ENCODE measurements around the gene JDP2. TPM values are rescaled to one million over a fixed set of nuclear protein-coding genes. Genes with fewer than 3 reads are reported as not detected.
A peak's percentile ranks its signal among the peaks of the same experiment; 100 is the strongest.

The JDP2 gene
- total RNA-seq, 1 experiment from 2014 or later, result 23.3 TPM

DNA sequence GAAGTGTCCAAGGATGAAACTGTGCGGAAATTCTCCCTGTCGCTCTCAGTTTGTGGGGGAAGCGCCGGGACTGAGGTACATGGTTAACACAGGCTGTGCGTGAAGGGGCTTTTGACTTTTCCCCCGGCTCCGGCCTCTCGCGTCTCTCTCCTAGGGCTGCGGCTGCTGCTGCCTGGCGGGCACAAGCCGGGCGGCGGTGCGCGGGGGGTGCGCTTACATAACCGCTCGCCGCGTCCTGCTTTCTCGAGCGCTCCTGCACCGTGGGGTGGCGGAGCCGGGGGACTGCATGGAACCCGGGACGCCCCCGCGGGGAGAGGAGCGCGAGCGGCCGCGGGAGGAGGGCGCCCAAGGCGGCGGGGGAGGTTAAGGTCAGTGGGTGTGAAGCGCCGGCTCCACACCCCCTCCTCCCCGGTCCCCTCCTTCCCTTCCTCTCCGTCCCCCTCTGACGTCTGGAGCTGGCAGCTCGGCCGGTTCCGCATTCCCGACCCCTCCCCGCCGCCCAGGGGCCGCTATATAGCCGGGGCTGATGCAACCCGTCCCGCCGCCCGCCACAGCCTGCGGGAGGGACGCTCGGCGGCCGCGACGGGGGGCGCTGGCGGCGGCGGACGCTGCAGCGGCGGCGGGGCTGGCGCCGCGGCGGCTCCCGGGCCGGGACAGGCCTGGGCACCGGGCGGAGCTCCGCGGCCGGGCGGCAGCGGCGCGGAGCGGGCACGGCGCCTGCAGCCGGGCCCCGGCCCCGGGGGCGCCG, at the start of gene JDP2 (continued):
- TF ChIP-seq, protein P1, sequence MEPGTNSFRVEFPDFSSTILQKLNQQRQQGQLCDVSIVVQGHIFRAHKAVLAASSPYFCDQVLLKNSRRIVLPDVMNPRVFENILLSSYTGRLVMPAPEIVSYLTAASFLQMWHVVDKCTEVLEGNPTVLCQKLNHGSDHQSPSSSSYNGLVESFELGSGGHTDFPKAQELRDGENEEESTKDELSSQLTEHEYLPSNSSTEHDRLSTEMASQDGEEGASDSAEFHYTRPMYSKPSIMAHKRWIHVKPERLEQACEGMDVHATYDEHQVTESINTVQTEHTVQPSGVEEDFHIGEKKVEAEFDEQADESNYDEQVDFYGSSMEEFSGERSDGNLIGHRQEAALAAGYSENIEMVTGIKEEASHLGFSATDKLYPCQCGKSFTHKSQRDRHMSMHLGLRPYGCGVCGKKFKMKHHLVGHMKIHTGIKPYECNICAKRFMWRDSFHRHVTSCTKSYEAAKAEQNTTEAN (CRISPR knock-in tag; IDR thresholded peaks at IDR 0.05), result no peak
- TF ChIP-seq, protein P2, sequence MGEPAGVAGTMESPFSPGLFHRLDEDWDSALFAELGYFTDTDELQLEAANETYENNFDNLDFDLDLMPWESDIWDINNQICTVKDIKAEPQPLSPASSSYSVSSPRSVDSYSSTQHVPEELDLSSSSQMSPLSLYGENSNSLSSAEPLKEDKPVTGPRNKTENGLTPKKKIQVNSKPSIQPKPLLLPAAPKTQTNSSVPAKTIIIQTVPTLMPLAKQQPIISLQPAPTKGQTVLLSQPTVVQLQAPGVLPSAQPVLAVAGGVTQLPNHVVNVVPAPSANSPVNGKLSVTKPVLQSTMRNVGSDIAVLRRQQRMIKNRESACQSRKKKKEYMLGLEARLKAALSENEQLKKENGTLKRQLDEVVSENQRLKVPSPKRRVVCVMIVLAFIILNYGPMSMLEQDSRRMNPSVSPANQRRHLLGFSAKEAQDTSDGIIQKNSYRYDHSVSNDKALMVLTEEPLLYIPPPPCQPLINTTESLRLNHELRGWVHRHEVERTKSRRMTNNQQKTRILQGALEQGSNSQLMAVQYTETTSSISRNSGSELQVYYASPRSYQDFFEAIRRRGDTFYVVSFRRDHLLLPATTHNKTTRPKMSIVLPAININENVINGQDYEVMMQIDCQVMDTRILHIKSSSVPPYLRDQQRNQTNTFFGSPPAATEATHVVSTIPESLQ (CRISPR knock-in tag; IDR thresholded peaks at IDR 0.05), result no peak
- TF ChIP-seq TP53 (CRISPR knock-in tag; IDR thresholded peaks at IDR 0.05) (no peak), ZNF232 (CRISPR knock-in tag; IDR thresholded peaks at IDR 0.05) (no peak), TCF7 (CRISPR knock-in tag; IDR thresholded peaks at IDR 0.05; ENCODE audit: low read depth) (no peak), JAZF1 (CRISPR knock-in tag; IDR thresholded peaks at IDR 0.05) (no peak), FOXJ3 (CRISPR knock-in tag; IDR thresholded peaks at IDR 0.05; ENCODE audit: borderline replicate concordance) (no peak), GRHL2 (CRISPR knock-in tag; IDR thresholded peaks at IDR 0.05; ENCODE audit: insufficient replicate concordance, severe bottlenecking) (no peak), GTF2I (CRISPR knock-in tag; conservative IDR thresholded peaks at IDR 0.05) (no peak), ELF4 (CRISPR knock-in tag; IDR thresholded peaks at IDR 0.05; ENCODE audit: low read depth) (no peak; the same call in 1 of the 2 replicates), ZNF317 (CRISPR knock-in tag; IDR thresholded peaks at IDR 0.05; ENCODE audit: borderline replicate concordance, low read depth) (no peak), JUN (CRISPR knock-in tag; IDR thresholded peaks at IDR 0.05) (no peak), ETV6 (CRISPR knock-in tag; IDR thresholded peaks at IDR 0.05) (0 out of 2 replicates have a peak, but pooled peaks have one; percentile 24), NFATC4 (CRISPR knock-in tag; IDR thresholded peaks at IDR 0.05) (no peak), ZNF219 (CRISPR knock-in tag; IDR thresholded peaks at IDR 0.05; ENCODE audit: borderline replicate concordance) (no peak), NFE2L1 (CRISPR knock-in tag; IDR thresholded peaks at IDR 0.05) (no peak), RORB (CRISPR knock-in tag; IDR thresholded peaks at IDR 0.05) (no peak), ZNF138 (CRISPR knock-in tag; conservative IDR thresholded peaks at IDR 0.05) (no peak), ZNF423 (CRISPR knock-in tag; IDR thresholded peaks at IDR 0.05) (peak; percentile 39; the same call in 1 of the 2 replicates), NR3C1 (CRISPR knock-in tag; conservative IDR thresholded peaks at IDR 0.05; ENCODE audit: low read depth) (no peak), PRRX2 (CRISPR knock-in tag; IDR thresholded peaks at IDR 0.05) (no peak)
- TF ChIP-seq, protein P3, sequence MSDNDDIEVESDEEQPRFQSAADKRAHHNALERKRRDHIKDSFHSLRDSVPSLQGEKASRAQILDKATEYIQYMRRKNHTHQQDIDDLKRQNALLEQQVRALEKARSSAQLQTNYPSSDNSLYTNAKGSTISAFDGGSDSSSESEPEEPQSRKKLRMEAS (CRISPR knock-in tag; IDR thresholded peaks at IDR 0.05), result 0 out of 2 replicates have a peak, but pooled peaks have one; percentile 28
- TF ChIP-seq, protein P4, sequence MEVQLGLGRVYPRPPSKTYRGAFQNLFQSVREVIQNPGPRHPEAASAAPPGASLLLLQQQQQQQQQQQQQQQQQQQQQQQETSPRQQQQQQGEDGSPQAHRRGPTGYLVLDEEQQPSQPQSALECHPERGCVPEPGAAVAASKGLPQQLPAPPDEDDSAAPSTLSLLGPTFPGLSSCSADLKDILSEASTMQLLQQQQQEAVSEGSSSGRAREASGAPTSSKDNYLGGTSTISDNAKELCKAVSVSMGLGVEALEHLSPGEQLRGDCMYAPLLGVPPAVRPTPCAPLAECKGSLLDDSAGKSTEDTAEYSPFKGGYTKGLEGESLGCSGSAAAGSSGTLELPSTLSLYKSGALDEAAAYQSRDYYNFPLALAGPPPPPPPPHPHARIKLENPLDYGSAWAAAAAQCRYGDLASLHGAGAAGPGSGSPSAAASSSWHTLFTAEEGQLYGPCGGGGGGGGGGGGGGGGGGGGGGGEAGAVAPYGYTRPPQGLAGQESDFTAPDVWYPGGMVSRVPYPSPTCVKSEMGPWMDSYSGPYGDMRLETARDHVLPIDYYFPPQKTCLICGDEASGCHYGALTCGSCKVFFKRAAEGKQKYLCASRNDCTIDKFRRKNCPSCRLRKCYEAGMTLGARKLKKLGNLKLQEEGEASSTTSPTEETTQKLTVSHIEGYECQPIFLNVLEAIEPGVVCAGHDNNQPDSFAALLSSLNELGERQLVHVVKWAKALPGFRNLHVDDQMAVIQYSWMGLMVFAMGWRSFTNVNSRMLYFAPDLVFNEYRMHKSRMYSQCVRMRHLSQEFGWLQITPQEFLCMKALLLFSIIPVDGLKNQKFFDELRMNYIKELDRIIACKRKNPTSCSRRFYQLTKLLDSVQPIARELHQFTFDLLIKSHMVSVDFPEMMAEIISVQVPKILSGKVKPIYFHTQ (CRISPR knock-in tag; IDR thresholded peaks at IDR 0.05), result no peak
- TF ChIP-seq, protein P5, sequence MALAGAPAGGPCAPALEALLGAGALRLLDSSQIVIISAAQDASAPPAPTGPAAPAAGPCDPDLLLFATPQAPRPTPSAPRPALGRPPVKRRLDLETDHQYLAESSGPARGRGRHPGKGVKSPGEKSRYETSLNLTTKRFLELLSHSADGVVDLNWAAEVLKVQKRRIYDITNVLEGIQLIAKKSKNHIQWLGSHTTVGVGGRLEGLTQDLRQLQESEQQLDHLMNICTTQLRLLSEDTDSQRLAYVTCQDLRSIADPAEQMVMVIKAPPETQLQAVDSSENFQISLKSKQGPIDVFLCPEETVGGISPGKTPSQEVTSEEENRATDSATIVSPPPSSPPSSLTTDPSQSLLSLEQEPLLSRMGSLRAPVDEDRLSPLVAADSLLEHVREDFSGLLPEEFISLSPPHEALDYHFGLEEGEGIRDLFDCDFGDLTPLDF (CRISPR knock-in tag; IDR thresholded peaks at IDR 0.05), result no peak
- TF ChIP-seq, protein P6, sequence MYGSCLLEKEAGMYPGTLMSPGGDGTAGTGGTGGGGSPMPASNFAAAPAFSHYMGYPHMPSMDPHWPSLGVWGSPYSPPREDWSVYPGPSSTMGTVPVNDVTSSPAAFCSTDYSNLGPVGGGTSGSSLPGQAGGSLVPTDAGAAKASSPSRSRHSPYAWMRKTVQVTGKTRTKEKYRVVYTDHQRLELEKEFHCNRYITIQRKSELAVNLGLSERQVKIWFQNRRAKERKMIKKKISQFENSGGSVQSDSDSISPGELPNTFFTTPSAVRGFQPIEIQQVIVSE (CRISPR knock-in tag; IDR thresholded peaks at IDR 0.05; ENCODE audit: borderline replicate concordance), result no peak
- TF ChIP-seq, protein P7, sequence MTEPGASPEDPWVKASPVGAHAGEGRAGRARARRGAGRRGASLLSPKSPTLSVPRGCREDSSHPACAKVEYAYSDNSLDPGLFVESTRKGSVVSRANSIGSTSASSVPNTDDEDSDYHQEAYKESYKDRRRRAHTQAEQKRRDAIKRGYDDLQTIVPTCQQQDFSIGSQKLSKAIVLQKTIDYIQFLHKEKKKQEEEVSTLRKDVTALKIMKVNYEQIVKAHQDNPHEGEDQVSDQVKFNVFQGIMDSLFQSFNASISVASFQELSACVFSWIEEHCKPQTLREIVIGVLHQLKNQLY (CRISPR knock-in tag; IDR thresholded peaks at IDR 0.05), result no peak
- TF ChIP-seq, protein P8, sequence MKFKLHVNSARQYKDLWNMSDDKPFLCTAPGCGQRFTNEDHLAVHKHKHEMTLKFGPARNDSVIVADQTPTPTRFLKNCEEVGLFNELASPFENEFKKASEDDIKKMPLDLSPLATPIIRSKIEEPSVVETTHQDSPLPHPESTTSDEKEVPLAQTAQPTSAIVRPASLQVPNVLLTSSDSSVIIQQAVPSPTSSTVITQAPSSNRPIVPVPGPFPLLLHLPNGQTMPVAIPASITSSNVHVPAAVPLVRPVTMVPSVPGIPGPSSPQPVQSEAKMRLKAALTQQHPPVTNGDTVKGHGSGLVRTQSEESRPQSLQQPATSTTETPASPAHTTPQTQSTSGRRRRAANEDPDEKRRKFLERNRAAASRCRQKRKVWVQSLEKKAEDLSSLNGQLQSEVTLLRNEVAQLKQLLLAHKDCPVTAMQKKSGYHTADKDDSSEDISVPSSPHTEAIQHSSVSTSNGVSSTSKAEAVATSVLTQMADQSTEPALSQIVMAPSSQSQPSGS (CRISPR knock-in tag; IDR thresholded peaks at IDR 0.05; ENCODE audit: borderline replicate concordance, low read depth), result no peak
- TF ChIP-seq, protein P9, sequence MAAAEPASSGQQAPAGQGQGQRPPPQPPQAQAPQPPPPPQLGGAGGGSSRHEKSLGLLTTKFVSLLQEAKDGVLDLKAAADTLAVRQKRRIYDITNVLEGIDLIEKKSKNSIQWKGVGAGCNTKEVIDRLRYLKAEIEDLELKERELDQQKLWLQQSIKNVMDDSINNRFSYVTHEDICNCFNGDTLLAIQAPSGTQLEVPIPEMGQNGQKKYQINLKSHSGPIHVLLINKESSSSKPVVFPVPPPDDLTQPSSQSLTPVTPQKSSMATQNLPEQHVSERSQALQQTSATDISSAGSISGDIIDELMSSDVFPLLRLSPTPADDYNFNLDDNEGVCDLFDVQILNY (CRISPR knock-in tag; IDR thresholded peaks at IDR 0.05), result 0 out of 2 replicates have a peak, but pooled peaks have one; percentile 36
